ENCODE results near the gene CCL28. TPM values are rescaled to one million over a fixed set of nuclear protein-coding genes. Genes with fewer than 3 reads are reported as not detected.

Gene CCL28
- total RNA-seq, 2 donors from 2014 or later = 56.8 to 116 TPM

GRCh38 chr5:43422143-43422542, 10.0 kb upstream of the CCL28 start:
- peak overlapping the region in 1 of 2 donors; percentile 19 for H3K9ac ChIP-seq (ENCODE audit: low read depth in 2 of 2, low read length in 2 of 2)
- H3K27ac ChIP-seq = peak overlapping the region; percentile 62
- H3K36me3 ChIP-seq = no peaks in the 10 kb centered on the region
- no peak for TF ChIP-seq CTCF (IDR thresholded peaks at IDR 0.05)
- H3K4me1 ChIP-seq = peaks cover 6% of the 10 kb centered on the region
- no peaks in the 10 kb centered on the region for H3K9me3 ChIP-seq
- intact Hi-C loops (cut with DNase I) = no loop called here
- no peaks in the 10 kb centered on the region for H3K27me3 ChIP-seq
- peak; percentile 63 for DNase-seq
- no peak overlapping the region for H3K4me3 ChIP-seq

- Histone ChIP-seq H3K9me3 (no peaks in the 10 kb centered on the region), H3K4me3 (no peak overlapping the region), H3K36me3 (no peaks in the 10 kb centered on the region), H3K4me1 (peaks cover 6% of the 10 kb centered on the region), H3K27me3 (no peaks in the 10 kb centered on the region), H3K27ac (peak overlapping the region; percentile 62), H3K9ac (ENCODE audit: low read depth in 2 of 2, low read length in 2 of 2) (peak overlapping the region in 1 of 2 donors; percentile 34)
- no peak for DNase-seq
- intact Hi-C loops (cut with DNase I) = no loop called here
- no peak for TF ChIP-seq CTCF (IDR thresholded peaks at IDR 0.05)
These were observed 9.4 kb upstream of the CCL28 start for GRCh38 chr5:43421450-43422133.

GRCh38 chr5:43420241-43420640, 8.1 kb upstream of the CCL28 start:
- Histone ChIP-seq H3K9me3 (no peaks in the 10 kb centered on the region), H3K27ac (no peak overlapping the region), H3K36me3 (no peaks in the 10 kb centered on the region), H3K27me3 (no peaks in the 10 kb centered on the region), H3K4me1 (peaks cover 6% of the 10 kb centered on the region), H3K9ac (ENCODE audit: low read depth in 2 of 2, low read length in 2 of 2) (peak overlapping the region in 1 of 2 donors; percentile 2), H3K4me3 (no peak overlapping the region)
- intact Hi-C loops (cut with DNase I) = no loop called here
- no peak for TF ChIP-seq CTCF (IDR thresholded peaks at IDR 0.05)
- no peak for DNase-seq

GRCh38 chr5:43418561-43418960, 6.4 kb upstream of the CCL28 start:
- TF ChIP-seq CTCF (IDR thresholded peaks at IDR 0.05) = no peak
- Histone ChIP-seq H3K36me3 (no peaks in the 10 kb centered on the region), H3K9me3 (no peaks in the 10 kb centered on the region), H3K4me1 (peaks cover 6% of the 10 kb centered on the region), H3K9ac (ENCODE audit: low read depth in 2 of 2, low read length in 2 of 2) (no peak overlapping the region), H3K27me3 (no peaks in the 10 kb centered on the region), H3K27ac (peak overlapping the region; percentile 32), H3K4me3 (no peak overlapping the region)
- intact Hi-C loops (cut with DNase I) = no loop called here
- no peak for DNase-seq

GRCh38 chr5:43416803-43417394, 4.7 kb upstream of the CCL28 start:
- Histone ChIP-seq H3K36me3 (no peaks in the 10 kb centered on the region), H3K4me1 (peaks cover 6% of the 10 kb centered on the region), H3K4me3 (no peak overlapping the region), H3K27ac (no peak overlapping the region), H3K27me3 (no peaks in the 10 kb centered on the region), H3K9ac (ENCODE audit: low read depth in 2 of 2, low read length in 2 of 2) (no peak overlapping the region), H3K9me3 (no peaks in the 10 kb centered on the region)
- no peak for DNase-seq
- no peak for TF ChIP-seq CTCF (IDR thresholded peaks at IDR 0.05)
- intact Hi-C loops (cut with DNase I) = no loop called here
